NCI-H187 (cell line): ENCODE results near the gene DACT3.

Experiments used
- DNase-seq, 2 experiments: peaks; one replicate each; lab custom pipeline; 2025; lab: John Stamatoyannopoulos, UW

Gene DACT3

DNA sequence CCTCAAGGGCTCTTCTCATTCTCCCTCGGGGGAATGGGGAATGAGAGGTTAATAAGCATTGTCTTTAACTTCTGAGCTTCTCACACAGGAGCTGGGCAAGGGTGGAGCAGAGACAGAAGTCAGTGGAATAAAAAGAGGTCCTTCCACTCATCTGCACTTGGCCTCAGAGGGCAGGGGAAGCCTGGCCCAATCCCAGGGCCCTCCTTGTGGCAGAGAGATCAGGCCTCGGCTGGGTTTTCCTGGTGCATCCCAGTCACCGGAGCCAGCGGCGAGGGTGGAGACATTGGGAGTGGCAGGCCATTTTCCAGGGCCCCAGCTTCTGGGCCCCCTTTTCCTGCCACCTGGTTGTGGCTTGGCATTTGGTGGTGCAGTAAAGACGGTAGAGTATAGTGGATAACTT lies 49.2 kb downstream of the DACT3 start:
- no peak for DNase-seq

DNA sequence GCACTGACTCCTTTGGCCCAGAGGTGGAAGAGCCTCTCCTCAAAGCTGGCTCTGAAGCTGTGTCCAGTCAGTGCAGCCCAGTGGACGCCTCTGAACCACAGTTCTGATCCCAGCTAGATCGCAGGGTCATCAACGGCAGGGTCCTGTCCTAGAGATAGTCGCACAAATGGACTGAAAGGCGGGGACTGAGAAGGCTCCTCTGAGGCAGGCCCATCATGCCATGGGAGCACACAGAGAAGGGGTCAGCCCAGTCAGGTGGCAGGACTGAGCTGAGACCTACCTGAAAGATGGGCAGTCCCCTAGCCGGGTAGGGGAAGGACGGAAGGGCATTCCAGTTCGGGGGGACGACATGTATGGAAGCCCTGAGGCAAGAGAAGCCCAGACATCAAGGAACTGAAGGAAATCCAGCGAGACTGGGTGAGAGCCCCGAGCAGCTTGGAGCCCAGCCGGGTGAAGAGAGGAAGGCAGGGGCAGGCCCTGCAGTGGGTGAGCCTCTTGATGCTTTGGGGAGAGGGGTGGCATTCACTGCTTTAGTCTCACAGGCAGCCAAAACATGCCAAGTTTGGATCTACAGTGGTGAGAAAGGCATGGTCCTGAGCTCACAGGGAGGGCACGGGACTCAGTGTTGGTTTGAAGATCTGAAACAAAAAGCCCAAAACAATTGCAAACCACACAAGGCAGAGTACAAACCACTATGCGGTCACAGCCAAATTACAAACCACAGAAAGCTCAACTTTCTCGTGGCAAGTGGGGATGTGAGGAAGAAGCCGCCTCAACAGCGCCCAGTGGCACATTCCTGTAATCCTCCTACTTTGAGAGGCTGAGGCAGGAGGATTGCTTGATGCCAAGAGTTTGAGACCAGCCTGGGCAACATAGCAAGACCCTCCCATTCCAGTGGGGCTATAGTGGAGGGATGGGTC lies 49.9 kb downstream of the DACT3 start:
- DNase-seq = no peak

DNA sequence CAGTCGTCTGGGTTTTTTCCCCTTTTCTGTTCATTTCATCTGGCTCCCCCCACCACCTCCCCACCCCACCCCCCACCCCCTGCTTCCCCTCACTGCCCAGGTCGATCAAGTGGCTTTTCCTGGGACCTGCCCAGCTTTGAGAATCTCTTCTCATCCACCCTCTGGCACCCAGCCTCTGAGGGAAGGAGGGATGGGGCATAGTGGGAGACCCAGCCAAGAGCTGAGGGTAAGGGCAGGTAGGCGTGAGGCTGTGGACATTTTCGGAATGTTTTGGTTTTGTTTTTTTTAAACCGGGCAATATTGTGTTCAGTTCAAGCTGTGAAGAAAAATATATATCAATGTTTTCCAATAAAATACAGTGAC lies 50.6 kb downstream of the DACT3 start:
- no peak for DNase-seq

DNA sequence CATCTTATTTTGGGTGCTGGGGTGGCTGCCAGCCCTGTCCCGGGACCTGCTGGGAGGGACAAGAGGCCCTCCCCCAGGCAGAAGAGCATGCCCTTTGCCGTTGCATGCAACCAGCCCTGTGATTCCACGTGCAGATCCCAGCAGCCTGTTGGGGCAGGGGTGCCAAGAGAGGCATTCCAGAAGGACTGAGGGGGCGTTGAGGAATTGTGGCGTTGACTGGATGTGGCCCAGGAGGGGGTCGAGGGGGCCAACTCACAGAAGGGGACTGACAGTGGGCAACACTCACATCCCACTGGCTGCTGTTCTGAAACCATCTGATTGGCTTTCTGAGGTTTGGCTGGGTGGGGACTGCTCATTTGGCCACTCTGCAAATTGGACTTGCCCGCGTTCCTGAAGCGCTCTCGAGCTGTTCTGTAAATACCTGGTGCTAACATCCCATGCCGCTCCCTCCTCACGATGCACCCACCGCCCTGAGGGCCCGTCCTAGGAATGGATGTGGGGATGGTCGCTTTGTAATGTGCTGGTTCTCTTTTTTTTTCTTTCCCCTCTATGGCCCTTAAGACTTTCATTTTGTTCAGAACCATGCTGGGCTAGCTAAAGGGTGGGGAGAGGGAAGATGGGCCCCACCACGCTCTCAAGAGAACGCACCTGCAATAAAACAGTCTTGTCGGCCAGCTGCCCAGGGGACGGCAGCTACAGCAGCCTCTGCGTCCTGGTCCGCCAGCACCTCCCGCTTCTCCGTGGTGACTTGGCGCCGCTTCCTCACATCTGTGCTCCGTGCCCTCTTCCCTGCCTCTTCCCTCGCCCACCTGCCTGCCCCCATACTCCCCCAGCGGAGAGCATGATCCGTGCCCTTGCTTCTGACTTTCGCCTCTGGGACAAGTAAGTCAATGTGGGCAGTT lies 51.2 kb downstream of the DACT3 start:
- no peak for DNase-seq

DNA sequence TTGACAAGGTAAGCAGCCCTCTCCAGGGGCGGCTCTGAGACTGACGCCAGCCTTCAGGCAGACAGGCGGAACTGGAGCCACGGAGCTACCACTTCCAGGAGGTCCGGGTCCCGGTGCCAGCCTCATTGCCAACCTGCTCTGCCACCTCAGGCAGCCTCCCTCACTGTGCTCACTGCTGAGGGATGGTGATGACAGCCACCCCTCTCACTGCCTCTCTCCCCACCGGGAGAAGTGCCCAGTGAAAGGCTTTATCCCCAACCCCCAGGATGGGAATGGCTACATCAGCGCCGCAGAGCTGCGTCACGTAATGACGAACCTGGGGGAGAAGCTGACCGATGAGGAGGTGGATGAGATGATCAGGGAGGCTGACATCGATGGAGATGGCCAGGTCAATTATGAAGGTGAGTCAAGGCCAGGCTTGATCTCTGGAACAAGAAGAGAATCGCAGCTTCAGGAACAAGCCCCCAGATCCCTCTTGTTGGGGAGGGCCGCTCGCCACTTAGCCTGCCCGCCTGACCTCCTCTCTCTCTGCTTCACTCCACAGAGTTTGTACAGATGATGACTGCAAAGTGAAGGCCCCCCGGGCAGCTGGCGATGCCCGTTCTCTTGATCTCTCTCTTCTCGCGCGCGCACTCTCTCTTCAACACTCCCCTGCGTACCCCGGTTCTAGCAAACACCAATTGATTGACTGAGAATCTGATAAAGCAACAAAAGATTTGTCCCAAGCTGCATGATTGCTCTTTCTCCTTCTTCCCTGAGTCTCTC lies 52.2 kb downstream of the DACT3 start:
- DNase-seq = no peak

DNA sequence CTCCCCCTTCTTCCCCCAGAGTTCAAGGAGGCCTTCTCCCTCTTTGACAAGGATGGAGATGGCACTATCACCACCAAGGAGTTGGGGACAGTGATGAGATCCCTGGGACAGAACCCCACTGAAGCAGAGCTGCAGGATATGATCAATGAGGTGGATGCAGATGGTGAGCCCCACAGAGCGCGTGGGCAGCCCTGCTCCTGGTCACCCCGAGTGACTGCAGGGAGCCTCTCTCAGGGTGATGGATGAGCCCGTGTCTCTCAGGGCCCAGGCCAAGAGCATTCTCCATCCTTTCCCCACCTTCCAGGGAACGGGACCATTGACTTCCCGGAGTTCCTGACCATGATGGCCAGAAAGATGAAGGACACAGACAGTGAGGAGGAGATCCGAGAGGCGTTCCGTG lies 52.8 kb downstream of the DACT3 start:
- no peak for DNase-seq

DNA sequence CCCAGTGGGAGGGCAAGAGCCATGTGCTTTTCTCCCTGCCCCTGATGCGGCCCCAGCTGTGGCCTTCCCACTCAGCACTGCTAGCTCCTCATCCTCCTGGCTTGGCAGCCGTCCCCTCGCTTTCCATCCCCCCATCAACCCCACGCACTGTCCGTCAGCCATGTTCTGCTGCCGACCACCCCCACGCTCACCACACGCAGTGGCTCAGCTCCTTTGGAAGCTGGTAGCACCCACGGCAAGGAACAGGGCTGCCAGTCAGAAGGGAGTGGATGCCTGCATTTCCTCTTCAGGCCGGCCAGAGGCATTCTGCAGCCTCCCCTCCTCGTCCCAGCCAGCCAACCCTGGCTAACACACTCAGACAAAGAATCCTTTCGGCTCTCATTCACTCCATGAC lies 53.5 kb downstream of the DACT3 start:
- no peak for DNase-seq

DNA sequence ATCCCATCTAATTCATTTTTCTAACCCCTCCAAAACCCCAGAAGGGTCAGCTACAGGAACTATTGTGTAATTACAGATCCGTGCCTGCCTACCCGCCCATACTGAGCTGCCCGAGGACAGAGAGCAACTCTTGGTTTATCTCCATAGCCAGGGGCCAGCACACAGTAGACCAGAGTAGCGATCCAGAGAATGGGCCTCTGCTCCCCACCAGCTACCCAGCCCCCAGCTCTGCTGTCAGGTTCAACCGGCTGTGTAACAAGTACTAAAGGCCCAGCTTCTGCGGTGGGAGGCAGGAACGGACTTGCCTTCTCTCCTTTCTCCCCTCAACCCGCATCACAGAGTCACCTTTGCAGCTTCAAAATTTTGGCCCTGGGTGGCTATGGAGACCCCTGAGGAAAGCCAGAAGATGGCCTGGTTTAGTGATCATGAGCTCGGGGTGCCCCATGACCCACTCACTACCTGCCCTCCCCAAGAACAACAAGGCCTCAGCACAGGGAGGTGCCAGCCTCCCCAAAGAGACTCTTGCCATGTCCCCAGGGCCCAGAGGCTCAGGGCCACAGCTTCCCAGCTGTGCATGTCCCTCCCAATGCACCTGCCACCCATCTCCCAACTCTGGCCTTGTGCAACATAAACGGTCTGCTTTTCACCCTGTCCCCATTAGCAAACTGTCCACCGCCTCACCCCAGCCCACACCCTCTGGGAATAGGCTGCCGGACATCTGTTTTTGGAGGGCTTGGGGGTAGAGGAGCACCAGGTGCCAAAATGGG lies 54.1 kb downstream of the DACT3 start:
- DNase-seq = no peak

DNA sequence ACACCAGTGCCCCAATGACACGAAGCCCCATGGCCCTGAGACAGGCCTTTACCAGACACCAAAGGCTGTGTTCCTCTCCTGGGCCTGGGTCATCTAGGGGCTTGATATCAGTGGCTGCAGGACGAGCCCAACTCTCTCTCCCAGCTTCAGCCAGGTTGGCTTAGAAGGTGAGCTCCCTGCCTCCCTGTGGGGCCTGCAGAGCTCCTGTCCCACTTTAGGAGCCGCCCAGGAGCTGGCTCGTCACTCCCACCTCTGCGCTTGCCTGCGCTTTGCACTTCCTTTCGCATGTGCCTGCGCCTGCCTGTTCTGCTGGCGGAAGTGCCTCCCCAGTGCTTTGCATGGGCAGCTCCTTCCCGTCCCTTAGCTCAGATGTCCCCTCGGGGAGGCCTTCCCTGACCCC lies 55.0 kb downstream of the DACT3 start:
- DNase-seq = no peak

DNA sequence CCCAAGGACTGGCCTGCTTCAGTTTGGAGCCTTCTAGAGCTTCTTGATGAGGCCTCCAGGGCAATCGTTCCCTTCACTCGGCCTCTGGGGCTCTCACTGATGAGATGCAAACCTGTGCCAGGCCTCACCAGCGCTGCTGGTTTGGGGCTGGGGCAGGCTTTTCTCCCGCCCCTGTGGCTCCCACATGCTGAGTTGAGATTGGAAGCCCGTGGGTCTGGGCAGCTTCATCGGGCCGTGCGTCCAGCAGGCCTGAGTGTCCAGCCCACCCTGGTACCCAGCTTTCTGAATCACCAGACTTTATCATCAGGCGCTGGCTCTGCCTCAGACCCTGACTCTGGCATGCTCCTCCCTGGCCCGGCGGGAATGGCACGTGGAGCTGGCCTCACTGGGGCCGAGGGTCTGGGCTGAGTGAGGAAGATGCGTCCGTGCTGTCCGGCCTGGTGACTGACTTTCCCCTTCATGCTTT lies 55.6 kb downstream of the DACT3 start:
- no peak for DNase-seq

DNA sequence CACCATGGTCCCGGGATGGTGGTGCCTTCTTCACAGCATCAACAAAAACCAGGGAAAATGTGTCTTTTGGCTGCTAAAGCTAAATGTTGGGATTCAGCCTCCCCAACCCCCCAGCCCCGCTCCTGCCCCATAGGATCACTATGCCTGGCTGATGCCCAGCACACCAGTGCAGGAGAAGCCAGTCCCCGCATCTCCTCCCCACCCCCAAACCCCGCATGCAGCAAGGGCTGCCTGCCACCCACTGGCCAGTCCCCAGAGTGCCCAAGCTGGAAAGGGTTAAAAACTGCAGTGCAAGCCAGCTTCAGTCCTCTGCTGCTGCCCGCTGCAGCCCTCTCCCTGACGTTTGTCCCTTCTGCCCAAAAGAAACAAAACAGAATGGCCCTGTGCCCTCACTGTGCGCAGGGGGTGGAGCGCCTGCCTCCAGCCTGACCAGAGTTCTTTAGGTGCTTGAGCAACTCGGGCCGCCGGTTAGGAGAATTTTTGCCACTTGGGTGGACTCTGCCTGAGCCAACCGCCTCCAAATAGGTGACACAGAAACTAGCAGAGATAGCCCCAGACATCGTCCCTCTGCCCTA lies 56.1 kb downstream of the DACT3 start:
- DNase-seq = no peak

DNA sequence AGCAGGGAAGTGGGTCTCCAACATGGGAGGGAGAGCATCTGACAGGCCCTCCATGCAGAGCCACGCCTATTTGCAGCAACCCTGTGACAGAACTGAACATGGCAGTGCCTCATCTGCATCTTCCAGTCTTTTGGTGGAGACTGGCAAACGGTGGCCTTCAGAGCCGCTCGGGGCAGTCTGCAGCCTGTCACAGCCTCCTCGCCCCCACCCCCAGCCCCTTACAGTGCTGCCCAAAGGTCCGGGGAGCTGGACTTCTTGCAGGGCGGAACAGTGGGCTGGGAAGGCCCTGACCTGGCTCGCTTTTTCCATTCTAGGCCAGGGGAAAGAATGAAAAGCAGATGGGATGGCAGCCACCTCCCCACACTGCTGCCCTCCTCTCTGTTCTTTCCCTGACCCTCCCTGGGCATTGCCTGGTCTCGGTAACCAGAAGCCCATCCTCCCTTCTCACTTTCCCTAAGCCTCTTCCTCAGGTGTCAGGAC lies 57.2 kb downstream of the DACT3 start:
- no peak for DNase-seq

DNA sequence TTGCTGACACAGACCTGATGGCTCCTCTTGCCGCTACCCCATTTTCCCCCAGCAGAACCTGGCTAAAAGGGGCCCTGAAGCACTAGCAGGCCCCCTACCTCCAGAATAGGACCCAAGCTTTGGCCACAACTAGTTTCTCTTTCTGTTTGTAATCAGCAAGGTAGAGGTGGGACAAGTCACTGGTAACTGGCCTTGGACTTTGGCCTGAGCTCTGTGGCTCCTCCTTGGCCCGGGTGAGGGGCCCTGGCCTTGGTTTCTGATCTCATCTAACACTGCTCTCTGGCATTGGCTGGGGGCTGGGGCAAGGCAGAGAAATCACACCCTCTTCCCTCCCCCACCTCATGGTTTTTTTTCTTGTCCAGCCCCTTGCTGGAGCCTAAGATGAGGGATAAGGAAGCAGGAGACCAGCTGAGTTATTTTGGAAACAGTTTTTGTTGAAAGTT lies 57.8 kb downstream of the DACT3 start:
- no peak for DNase-seq

DNA sequence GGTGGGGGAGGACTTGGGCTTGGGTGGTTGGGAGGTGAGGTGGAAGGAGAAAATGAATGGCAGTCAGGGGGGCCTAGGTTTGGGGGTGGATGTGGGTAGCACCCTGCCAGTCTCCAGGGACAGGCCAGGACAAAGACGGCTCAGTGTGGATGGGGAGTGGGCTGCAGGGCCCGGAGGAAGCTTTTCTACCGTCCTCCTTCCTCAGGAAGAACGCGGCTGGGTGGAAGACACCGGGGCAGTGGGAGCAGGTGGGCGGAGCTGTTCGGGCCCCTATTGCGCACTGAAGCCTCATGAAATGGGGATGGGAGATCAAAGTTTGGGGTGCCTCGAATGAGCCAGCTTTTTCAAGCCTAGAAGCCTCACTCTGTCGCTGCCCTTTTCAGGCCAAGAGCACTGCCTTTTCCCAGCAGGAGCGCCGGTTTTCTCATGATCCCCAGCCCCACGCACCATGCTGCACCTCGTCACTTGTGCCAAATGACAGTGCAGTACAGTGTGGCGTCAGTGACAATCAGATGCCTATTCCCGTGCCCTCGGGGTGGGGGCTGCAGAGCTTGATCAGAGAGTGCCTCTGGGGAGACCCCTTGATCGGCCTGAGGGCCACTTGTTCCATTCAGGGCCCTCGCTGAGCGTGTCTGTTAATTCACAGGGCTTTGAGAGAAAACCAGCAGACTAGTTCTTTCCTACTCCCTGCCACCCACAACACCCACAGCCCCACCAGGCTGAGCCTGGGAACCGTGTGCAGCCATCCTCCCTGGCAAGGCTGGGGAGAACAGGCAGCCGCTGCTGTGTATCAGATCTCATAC lies 58.4 kb downstream of the DACT3 start:
- DNase-seq = no peak

DNA sequence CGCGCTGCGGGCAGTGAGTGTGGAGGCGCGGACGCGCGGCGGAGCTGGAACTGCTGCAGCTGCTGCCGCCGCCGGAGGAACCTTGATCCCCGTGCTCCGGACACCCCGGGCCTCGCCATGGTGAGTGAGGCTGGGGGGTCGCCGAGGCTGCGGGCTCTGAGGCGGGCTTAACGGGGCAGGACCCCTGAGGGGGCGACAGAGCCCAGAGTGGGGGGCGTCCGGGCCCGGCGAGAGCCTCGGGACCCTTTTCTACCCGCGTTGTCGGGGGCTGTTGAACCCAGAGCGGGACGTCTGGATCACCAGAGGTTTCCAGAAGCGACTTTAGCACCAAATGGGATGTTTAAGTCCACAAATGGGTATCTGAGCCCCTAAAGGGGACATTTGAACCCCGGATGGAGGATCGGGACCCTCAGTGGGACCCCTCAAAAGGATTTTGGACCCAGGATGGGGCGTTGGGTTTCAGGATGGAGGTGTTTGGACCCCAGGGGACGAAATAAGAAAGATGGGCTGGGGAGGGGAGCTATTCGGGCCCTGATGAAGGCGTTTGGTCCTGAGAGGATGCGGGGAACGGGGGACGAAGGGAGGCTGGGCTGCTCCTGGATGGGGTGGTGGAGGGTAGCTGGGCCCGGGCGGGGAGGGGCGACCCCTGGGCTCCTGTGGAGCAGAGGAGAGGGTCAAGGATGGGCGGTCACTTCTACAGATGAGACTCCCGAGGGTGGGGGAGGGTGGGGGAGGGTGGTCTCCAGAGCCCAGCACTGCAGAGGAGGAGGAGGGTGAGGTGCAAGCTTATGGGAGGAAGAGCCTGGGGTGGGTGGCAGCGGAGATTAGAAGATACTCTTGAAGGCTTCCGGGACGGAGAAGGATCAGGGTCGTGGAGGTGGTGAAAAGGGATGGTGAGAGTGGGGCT lies 59.4 kb downstream of the DACT3 start, which contains the start of gene CALM3:
Gene CALM3, plus strand, starts transcription at position 13 of the 907 bp plus-strand sequence. Its CDS starts 105 bp downstream, at position 118.
- DNase-seq = no peak

DNA sequence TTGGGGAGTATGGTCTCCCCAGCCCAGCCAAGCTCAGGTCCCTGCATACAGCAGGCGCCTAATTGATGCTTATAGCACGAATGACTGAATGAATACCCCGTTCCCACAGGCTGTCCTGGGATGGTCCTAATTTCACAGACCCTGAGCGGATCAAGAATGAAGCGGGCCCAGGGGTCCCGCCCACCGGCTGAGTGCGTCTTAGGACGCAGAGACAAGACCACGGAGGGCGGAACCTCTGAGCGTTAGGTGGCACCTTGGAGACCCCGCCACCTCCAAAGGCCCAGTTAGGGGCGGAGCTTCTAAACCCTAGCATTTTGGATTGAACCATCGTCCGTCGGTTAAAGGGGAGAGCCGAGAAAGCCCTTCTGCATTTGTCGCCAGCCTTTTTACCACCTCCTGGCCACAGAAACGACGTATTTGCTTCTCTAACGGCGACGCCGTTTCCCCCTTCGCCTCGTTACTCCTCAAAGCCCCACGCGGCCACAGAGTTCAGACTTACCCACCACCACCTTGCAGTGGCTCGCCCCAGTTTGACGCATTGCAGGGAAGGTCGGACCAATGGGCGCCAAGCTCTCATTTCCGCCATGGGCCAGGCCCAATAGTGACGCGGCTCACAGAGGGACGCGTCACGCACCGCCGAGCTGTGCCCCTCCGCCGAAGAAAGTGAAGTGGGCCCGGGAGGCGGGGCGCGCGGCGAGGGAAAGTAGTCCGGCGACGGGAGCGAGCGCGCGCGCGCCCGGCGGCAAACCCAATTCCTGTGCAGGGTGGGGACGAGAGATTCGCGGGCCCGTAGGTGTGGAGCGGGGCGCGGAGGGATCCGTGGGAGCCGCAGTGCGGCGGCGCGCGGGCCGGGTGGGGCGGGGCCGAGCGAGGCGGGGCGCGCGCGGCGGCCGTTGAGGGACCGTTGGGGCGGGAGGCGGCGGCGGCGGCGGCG lies 60.3 kb downstream of the DACT3 start:
- DNase-seq = peak; percentile 96 to 98

DNA sequence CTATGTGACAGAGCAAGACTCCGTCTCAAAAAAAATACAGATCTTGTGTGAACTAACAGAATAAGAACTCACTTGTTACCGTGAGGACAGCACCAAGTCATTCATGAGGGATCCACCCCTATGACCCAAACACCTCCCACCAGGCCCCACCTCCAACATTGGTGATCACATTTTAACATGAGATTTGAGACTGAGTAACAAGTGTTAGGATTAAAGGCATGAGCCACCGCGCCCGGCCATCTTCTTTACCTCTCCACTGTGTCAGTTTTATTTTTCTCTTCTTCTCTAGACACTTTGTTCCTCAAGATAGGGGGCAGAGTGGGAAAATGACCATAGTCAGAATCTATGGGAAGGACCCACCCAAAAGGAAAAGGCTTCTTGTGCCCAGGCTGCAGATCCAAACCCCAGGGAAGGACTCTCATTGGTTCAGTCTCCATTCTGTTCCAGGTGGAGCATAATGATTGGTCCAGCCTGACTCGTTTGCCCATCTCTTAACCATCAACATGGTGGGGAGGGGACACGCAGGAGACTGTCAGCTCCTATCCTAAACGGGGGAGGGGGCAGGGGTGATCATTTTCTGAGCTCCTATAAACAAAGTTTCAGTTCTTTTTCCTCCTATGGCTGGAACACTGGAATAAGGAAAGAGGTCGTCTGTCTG lies 61.1 kb downstream of the DACT3 start:
- no peak for DNase-seq
